ENCODE data around the gene ZNF726.
"Not testable (repeated sequence)": the region's sequence is repeated elsewhere in the genome, so short reads cannot be mapped to it uniquely, and the experiment has no call there.

Gene ZNF726

DNA sequence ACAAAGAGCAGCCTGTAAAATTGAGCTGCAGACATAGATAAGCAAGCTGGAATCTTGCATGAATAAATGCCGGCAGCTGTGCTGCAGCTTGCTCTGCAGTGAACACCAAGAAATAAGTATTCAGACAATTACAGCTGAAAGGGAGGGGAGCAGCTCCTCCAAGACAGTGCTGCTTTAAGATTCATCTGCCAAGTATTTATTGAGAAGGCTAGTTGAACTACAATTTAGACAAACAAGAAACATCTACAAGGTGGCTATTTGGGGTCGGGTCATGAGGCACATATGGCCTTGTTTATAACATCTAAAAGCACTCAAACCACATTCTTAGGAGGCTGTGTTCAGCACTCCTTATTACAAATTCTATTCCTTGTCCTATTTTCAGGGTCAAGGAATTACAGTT is 34.9 kb downstream of the ZNF726 start:
- no peak for DNase-seq

- DNase-seq: no peak
Measured at GRCh38 chr19:23956051-23956450, 41.4 kb downstream of the ZNF726 start.

DNA sequence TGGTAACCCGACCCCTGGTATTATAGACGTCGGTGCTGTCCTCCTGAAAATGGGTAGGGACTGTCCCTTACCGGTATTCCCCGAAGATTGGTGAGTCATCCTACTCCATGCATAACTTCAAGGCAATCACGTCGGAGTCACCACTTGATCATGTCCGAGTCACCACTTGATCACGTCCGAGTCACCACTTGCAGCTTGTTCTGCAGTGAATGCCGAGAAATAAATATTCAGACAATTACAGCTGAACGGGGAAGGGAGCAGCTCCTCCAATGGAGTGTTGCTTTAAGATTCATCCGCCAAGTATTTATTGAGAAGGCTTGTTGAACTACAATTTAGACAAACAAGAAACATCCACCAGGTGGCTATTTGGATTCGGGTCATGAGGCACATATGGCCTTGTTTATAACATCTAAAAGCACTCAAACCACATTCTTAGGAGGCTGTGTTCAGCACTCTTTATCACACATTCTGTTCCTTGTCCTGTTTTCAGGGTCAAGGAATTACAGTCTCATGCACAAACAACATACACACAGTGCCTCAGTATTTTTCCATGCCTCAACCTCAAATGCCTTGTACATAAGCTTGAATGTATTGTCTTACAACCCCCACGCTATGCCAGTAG is 43.1 kb downstream of the ZNF726 start:
- no peak for DNase-seq

GRCh38 chr19:23963396-23963795 is 48.7 kb downstream of the ZNF726 start:
- not testable (repeated sequence) for DNase-seq

- not testable (repeated sequence) for DNase-seq
Measured at GRCh38 chr19:23963881-23964280, 49.2 kb downstream of the ZNF726 start.

DNA sequence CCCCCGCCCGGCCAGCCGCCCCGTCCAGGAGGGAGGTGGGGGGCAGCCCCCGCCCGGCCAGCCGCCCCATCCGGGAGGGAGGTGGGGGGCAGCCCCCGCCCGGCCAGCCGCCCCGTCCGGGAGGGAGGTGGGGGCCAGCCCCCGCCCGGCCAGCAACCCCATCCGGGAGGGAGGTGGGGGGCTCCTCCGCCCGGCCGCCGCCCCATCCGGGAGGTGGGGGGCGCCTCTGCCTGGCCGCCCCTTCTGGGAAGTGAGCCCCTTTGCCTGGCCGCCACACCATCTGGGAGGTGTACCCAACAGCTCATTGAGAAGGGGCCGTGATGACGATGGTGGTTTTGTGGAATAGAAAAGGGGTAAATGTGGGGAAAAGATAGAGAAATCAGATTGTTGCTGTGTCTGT is 49.6 kb downstream of the ZNF726 start:
- DNase-seq: not testable (repeated sequence)

DNA sequence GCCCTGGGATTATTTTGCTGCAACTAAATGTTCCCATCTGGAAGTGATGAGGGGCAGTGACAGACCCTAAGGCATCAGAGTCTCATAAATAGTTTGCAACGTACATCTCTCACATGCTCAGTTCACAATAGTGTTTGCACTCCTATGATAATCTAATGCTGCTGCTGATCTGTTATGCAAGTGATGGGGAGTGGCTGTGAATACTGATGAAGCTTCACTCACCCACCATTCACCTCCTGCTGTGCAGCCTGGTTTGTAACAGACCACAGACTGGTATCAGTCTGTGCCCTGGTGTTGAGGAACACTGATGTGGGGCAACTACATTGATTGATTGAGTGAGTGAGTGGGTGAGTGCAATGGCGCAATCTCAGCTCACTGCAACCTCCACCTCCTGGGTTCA is 54.9 kb downstream of the ZNF726 start:
- no peak for DNase-seq

DNA sequence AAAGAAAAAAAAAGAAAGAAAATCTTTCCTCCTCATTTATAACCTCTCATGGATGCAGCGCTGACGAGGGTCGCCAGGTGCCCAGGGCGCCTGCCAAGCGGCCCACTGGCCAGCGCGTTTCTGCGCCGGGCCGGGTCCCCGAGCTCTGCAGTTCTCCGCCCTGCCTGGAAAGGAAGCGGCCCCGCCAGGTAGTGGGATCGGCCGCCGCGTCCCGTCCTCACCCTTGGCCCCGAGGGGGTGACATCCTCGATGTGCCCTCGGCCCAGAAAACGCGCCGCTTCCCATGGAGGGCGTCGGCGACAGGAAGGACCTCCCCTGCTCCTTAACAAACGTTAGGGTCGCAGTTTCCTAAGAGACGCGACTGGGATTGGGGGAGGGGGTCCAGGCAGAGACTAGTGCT is 56.9 kb downstream of the ZNF726 start:
- no peak for DNase-seq

GRCh38 chr19:23972161-23972560 is 57.5 kb downstream of the ZNF726 start:
- no peak for DNase-seq

- DNase-seq: no peak
Measured at GRCh38 chr19:23974941-23975340, 60.3 kb downstream of the ZNF726 start.

DNA sequence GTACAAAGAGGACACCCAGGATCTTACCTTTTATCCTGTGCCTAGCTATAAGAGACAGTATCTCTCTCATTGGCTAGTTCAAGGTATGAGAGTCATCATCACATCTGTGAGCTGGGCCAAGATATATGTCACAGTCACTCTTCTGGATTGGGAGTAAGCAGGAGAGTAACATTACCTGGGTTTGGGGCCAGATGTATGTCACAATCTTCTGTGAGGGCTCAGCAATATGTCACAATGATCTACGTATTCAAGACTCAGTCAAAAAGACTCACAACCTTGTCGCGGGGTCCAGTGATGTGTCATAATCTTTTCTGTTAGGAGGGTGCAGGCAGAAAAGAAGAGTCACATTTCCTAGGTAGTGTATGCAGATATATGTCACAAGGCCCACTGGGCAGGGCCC is 61.9 kb downstream of the ZNF726 start:
- DNase-seq: not testable (repeated sequence)

GRCh38 chr19:23977256-23977655 is 62.6 kb downstream of the ZNF726 start:
- not testable (repeated sequence) for DNase-seq

- no peak for DNase-seq
Measured at GRCh38 chr19:23978068-23978467, 63.4 kb downstream of the ZNF726 start.

- DNase-seq: no peak
Measured at GRCh38 chr19:23980805-23981204, 66.1 kb downstream of the ZNF726 start.

DNA sequence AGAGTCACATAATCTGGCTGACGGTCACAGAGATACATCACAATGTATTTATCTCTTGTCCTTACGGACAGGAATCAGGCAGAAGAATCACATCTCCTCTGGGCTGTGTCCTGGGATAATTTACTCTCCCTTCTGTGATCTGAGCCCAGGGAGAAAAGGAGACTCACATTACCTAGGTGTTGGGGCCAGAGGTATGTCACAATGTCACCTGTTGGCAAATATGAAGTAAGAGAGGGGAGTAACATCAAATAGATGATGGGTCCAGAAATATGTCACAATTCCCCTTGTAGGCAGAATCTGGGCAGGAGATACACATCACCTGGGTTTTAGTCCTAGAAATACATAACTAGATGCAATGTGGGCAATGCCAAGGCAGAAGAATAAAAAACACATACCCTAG is 67.2 kb downstream of the ZNF726 start:
- DNase-seq: no peak

- DNase-seq: no peak
Measured at GRCh38 chr19:23983406-23983805, 68.7 kb downstream of the ZNF726 start.
